ENCODE data around the gene BABAM2. TPM values are rescaled to one million over a fixed set of nuclear protein-coding genes. Genes with fewer than 3 reads are reported as not detected.

The BABAM2 gene
- total RNA-seq, 1 experiment from 2014 or later, result 57.6 TPM

GRCh38 chr2:28316546-28317335, 426.2 kb downstream of the BABAM2 start:
- Mint-ChIP-seq H3K27me3 (ENCODE audit: insufficient read depth, unreplicated experiment) (no peaks in the 10 kb centered on the region), H3K9me3 (ENCODE audit: unreplicated experiment) (no peaks in the 10 kb centered on the region), H3K4me3 (ENCODE audit: unreplicated experiment) (no peak overlapping the region), H3K36me3 (ENCODE audit: insufficient read depth, unreplicated experiment) (no peaks in the 10 kb centered on the region), H3K27ac (ENCODE audit: low read depth, unreplicated experiment) (no peak overlapping the region), H3K4me1 (ENCODE audit: insufficient read depth, unreplicated experiment) (no peaks in the 10 kb centered on the region)
- TF ChIP-seq, protein P1, sequence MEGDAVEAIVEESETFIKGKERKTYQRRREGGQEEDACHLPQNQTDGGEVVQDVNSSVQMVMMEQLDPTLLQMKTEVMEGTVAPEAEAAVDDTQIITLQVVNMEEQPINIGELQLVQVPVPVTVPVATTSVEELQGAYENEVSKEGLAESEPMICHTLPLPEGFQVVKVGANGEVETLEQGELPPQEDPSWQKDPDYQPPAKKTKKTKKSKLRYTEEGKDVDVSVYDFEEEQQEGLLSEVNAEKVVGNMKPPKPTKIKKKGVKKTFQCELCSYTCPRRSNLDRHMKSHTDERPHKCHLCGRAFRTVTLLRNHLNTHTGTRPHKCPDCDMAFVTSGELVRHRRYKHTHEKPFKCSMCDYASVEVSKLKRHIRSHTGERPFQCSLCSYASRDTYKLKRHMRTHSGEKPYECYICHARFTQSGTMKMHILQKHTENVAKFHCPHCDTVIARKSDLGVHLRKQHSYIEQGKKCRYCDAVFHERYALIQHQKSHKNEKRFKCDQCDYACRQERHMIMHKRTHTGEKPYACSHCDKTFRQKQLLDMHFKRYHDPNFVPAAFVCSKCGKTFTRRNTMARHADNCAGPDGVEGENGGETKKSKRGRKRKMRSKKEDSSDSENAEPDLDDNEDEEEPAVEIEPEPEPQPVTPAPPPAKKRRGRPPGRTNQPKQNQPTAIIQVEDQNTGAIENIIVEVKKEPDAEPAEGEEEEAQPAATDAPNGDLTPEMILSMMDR (IDR thresholded peaks at IDR 0.05; ENCODE audit: unreplicated experiment), result no peak
- CTCF ChIA-PET, result no interaction called here
- no peak for DNase-seq (ENCODE audit: unreplicated experiment)
- BruUV-seq (replicated peaks), result no TSS peak
- intact Hi-C loops (cut with micrococcal nuclease), result no loop called here
- POLR2A ChIA-PET, result no interaction called here

GRCh38 chr2:28317390-28317789, 426.9 kb downstream of the BABAM2 start:
- no peak for DNase-seq (ENCODE audit: unreplicated experiment)
- intact Hi-C loops (cut with micrococcal nuclease), result no loop called here
- Mint-ChIP-seq H3K27me3 (ENCODE audit: insufficient read depth, unreplicated experiment) (no peaks in the 10 kb centered on the region), H3K4me1 (ENCODE audit: insufficient read depth, unreplicated experiment) (no peaks in the 10 kb centered on the region), H3K4me3 (ENCODE audit: unreplicated experiment) (no peak overlapping the region), H3K27ac (ENCODE audit: low read depth, unreplicated experiment) (no peak overlapping the region), H3K9me3 (ENCODE audit: unreplicated experiment) (no peaks in the 10 kb centered on the region), H3K36me3 (ENCODE audit: insufficient read depth, unreplicated experiment) (no peaks in the 10 kb centered on the region)
- no TSS peak for BruUV-seq (replicated peaks)
- TF ChIP-seq, protein P1 (IDR thresholded peaks at IDR 0.05; ENCODE audit: unreplicated experiment), result no peak
- ChIA-PET POLR2A (no interaction called here), CTCF (no interaction called here)

DNA sequence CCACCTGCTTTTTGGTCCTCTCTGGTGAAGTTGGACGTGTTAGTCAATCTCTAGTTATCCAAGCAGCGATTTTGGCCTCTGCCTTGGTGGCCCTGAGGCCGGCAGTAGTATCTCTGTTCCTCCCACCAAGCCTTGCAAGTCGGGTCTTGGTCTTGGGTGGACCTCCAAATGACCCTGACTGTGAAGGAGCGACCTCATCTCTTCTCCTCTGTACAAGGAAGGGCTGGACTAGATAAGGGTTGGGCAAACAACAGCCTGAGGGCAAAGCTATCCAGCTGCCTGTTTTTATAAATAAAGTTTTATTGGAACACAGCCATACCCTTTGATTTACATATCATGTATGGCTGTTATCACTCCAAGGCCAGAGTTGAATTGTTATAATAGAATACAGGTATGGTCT, 427.5 kb downstream of the BABAM2 start:
- Mint-ChIP-seq H3K27me3 (ENCODE audit: insufficient read depth, unreplicated experiment) (no peaks in the 10 kb centered on the region), H3K4me3 (ENCODE audit: unreplicated experiment) (no peak overlapping the region), H3K36me3 (ENCODE audit: insufficient read depth, unreplicated experiment) (peaks cover 3% of the 10 kb centered on the region), H3K27ac (ENCODE audit: low read depth, unreplicated experiment) (no peak overlapping the region), H3K9me3 (ENCODE audit: unreplicated experiment) (no peaks in the 10 kb centered on the region), H3K4me1 (ENCODE audit: insufficient read depth, unreplicated experiment) (no peaks in the 10 kb centered on the region)
- ChIA-PET CTCF (interaction anchor here (0.6 to 1.2 kb wide), 2 partner anchors 9 to 560 kb away, joined by 3 read pairs; no protein-coding TSS in a partner anchor), POLR2A (no interaction called here)
- intact Hi-C loops (cut with micrococcal nuclease), result no loop called here
- TF ChIP-seq, protein P1 (IDR thresholded peaks at IDR 0.05; ENCODE audit: unreplicated experiment), result no peak
- BruUV-seq (replicated peaks), result no TSS peak
- DNase-seq (ENCODE audit: unreplicated experiment), result no peak

DNA sequence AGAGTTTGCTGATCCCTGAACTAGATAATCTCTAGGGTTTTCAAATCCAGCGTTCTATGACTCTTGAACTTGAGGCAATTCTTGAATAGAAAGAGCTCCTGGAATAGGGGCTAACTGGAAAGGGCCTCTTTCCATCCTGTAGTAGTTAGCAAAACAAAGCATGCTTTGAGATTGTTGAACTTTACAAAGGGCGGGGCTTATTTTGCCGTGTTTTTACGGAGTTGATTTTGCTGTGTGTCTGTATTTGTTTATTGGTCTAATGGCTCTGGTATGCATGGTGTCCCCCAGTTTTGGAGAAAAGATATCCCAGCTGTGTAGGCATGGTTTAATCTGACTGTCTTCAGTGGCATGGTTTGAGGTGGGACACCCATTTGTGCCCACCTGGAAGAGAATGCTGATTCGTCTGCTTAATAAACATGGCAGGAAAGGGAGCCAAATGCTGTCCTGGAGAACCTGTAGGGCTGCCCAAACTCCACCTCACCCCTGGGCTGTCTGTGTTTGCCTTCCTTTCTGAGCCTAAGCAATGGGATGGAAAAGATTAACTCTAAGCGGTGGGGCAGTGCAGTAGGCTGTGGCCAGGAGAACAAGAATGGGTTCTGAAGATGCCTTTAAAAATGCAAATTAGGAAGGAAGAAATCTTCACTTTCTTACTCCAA, 428.1 kb downstream of the BABAM2 start:
- POLR2A ChIA-PET, result interaction anchor here (0.6 kb wide), 1 partner anchor 78 kb away, joined by 4 read pairs; no protein-coding TSS in a partner anchor
- Mint-ChIP-seq H3K27me3 (ENCODE audit: insufficient read depth, unreplicated experiment) (no peaks in the 10 kb centered on the region), H3K4me1 (ENCODE audit: insufficient read depth, unreplicated experiment) (no peaks in the 10 kb centered on the region), H3K4me3 (ENCODE audit: unreplicated experiment) (no peak overlapping the region), H3K9me3 (ENCODE audit: unreplicated experiment) (no peaks in the 10 kb centered on the region), H3K36me3 (ENCODE audit: insufficient read depth, unreplicated experiment) (peaks cover 6% of the 10 kb centered on the region), H3K27ac (ENCODE audit: low read depth, unreplicated experiment) (no peak overlapping the region)
- intact Hi-C loops (cut with micrococcal nuclease), result no loop called here
- DNase-seq (ENCODE audit: unreplicated experiment), result no peak
- no TSS peak for BruUV-seq (replicated peaks)
- TF ChIP-seq, protein P1 (IDR thresholded peaks at IDR 0.05; ENCODE audit: unreplicated experiment), result no peak
- CTCF ChIA-PET, result interaction anchor here (0.6 to 1.2 kb wide), 2 partner anchors 8 to 561 kb away, joined by 3 read pairs; no protein-coding TSS in a partner anchor

All from MCF 10A (cell line).